Nephron (organoid): ENCODE data around the gene IKBKE.

Experiments
- H3K27ac Mint-ChIP-seq, 3 experiments: 2 replicates each; pipeline ENCODE4 v1.8.0; 2020; ENCODE audit warnings: mixed read lengths in 3 of 3, mild to moderate bottlenecking in 2 of 3, moderate library complexity in 1 of 3
- H3K27me3 Mint-ChIP-seq: 2 replicates; pipeline ENCODE4 v1.8.0; 2021; ENCODE audit warnings: low read depth, mild to moderate bottlenecking, moderate library complexity, mixed read lengths
- H3K36me3 Mint-ChIP-seq: 2 replicates; pipeline ENCODE4 v1.8.0; 2020; ENCODE audit warnings: low read depth, mixed read lengths
- H3K4me1 Mint-ChIP-seq: 2 replicates; pipeline ENCODE4 v1.8.0; 2020; ENCODE audit warnings: mixed read lengths
- H3K4me3 Mint-ChIP-seq, 3 experiments: 2 replicates each; pipeline ENCODE4 v1.8.0; 2020; ENCODE audit warnings: mild to moderate bottlenecking in 3 of 3, mixed read lengths in 3 of 3, moderate library complexity in 2 of 3
- H3K9me3 Mint-ChIP-seq: 2 replicates; pipeline ENCODE4 v1.8.0; 2020; ENCODE audit warnings: mixed read lengths
- TF ChIP-seq, protein P1 (sequence below), 3 experiments: fragments of 200-600 bp; sonication (generic); IDR thresholded peaks; one replicate each; pipeline ENCODE4 v1.5.0; 2021; ENCODE audit warnings: antibody characterized with exemption in 3 of 3; ENCODE audit not compliant: unreplicated experiment in 3 of 3

Gene IKBKE

DNA sequence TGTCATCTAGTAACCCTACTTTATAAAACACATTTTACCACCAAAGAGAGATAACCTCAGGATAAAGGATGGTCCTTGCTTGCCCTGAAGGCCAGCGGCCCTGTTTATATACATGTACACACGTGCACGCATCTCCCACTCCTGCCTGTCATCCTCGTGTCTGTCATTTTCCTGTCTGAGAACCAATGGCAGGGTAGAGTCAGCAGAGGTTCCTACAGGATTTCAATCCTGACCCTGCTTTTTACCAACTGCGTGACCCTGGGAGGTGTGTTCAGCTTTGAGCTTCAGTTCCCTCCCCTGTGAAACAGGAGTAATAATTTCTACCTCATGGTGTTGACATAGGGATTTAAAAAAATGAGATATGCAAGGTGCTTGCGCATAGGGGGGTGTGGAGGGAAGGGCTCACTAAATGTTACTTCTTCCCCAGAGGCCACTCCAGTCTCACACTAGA lies 24.8 kb downstream of the IKBKE start:
- Mint-ChIP-seq H3K27ac (peak overlapping the region; percentile 66 to 86 (median 75)), H3K27me3 (peaks cover 12% of the 10 kb centered on the region)

DNA sequence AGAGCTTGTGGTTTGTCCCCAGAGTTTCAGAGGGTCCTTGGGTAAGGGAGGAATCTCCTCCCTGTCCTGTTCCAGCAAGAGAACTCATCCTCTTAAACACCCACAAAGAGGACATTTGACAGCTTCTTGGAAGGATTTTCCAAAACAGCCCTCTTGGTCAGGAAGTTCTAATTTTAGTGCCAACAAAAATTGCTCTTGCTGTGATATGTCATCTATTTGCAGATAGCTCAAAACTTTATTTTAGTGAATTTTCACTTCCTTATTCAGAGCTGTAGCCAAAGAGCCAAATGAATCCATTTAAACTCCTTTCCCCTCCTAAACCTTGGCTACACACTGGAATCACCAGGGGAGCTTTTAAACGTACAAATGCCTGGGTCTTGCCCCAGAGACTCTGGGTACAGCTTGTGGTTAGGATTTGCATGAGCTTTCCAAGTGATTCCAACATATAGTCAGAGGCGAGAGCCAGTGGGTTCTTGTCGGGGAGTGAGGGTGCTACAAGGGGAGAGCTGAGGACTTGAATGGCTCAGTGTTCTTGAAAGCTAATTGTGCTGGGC lies 25.3 kb downstream of the IKBKE start:
- Mint-ChIP-seq H3K9me3 (no peaks in the 10 kb centered on the region), H3K4me3 (no peak overlapping the region), H3K4me1 (peaks cover 35% of the 10 kb centered on the region), H3K27me3 (peaks cover 12% of the 10 kb centered on the region), H3K36me3 (peaks cover 3% of the 10 kb centered on the region), H3K27ac (peak overlapping the region; percentile 69 to 86 (median 75))
- TF ChIP-seq, protein P1, sequence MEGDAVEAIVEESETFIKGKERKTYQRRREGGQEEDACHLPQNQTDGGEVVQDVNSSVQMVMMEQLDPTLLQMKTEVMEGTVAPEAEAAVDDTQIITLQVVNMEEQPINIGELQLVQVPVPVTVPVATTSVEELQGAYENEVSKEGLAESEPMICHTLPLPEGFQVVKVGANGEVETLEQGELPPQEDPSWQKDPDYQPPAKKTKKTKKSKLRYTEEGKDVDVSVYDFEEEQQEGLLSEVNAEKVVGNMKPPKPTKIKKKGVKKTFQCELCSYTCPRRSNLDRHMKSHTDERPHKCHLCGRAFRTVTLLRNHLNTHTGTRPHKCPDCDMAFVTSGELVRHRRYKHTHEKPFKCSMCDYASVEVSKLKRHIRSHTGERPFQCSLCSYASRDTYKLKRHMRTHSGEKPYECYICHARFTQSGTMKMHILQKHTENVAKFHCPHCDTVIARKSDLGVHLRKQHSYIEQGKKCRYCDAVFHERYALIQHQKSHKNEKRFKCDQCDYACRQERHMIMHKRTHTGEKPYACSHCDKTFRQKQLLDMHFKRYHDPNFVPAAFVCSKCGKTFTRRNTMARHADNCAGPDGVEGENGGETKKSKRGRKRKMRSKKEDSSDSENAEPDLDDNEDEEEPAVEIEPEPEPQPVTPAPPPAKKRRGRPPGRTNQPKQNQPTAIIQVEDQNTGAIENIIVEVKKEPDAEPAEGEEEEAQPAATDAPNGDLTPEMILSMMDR (IDR thresholded peaks at IDR 0.05; ENCODE audit: unreplicated experiment in 3 of 3) = no peak

More for the DNA sequence above, 24.8 kb downstream of the IKBKE start:
- TF ChIP-seq, protein P1 (IDR thresholded peaks at IDR 0.05; ENCODE audit: unreplicated experiment in 3 of 3) = no peak
- Mint-ChIP-seq H3K9me3 (no peaks in the 10 kb centered on the region), H3K4me3 (peak overlapping the region in 1 of 3 experiments; percentile 32), H3K36me3 (peaks cover 3% of the 10 kb centered on the region), H3K4me1 (peaks cover 40% of the 10 kb centered on the region)

GRCh38 chr1:206496131-206496793 lies 26.0 kb downstream of the IKBKE start:
- H3K9me3 Mint-ChIP-seq = no peaks in the 10 kb centered on the region
- H3K4me3 Mint-ChIP-seq = peak overlapping the region in 1 of 3 experiments; percentile 2
- H3K27ac Mint-ChIP-seq = peak overlapping the region; percentile 24 to 86 (median 75)
- peaks cover 33% of the 10 kb centered on the region for H3K4me1 Mint-ChIP-seq
- peaks cover 12% of the 10 kb centered on the region for H3K27me3 Mint-ChIP-seq
- TF ChIP-seq, protein P1 (IDR thresholded peaks at IDR 0.05; ENCODE audit: unreplicated experiment in 3 of 3) = no peak
- H3K36me3 Mint-ChIP-seq = peaks cover 3% of the 10 kb centered on the region

- Mint-ChIP-seq H3K9me3 (no peaks in the 10 kb centered on the region), H3K4me3 (no peak overlapping the region), H3K4me1 (peaks cover 37% of the 10 kb centered on the region), H3K27ac (peak overlapping the region in 1 of 3 experiments; percentile 75), H3K27me3 (peaks cover 19% of the 10 kb centered on the region), H3K36me3 (peaks cover under 1% of the 10 kb centered on the region)
- TF ChIP-seq, protein P1 (IDR thresholded peaks at IDR 0.05; ENCODE audit: unreplicated experiment in 3 of 3) = no peak
Measured at GRCh38 chr1:206497363-206497762, 27.1 kb downstream of the IKBKE start.

GRCh38 chr1:206497774-206498173 lies 27.5 kb downstream of the IKBKE start:
- Mint-ChIP-seq H3K27ac (no peak overlapping the region), H3K4me1 (peaks cover 37% of the 10 kb centered on the region), H3K9me3 (no peaks in the 10 kb centered on the region), H3K27me3 (peaks cover 19% of the 10 kb centered on the region), H3K36me3 (no peaks in the 10 kb centered on the region), H3K4me3 (no peak overlapping the region)
- TF ChIP-seq, protein P1 (IDR thresholded peaks at IDR 0.05; ENCODE audit: unreplicated experiment in 3 of 3) = no peak
